Measurements from ENCODE around the gene CDC73. TPM values are rescaled to one million over a fixed set of nuclear protein-coding genes. Genes with fewer than 3 reads are reported as not detected.

Gene CDC73
- total and polyA plus RNA-seq, 10 of the 15 experiments (the other 5 are each of a cell fraction or from before 2014, with no cell fraction given) = 10.6 to 43.4 (median 21.7) TPM

- H3K79me2 ChIP-seq (ENCODE audit: control insufficient read depth, insufficient read depth, low read length) = no peaks in the 10 kb centered on the region
- POLR2A ChIA-PET = no interaction called here
- RAD21 ChIA-PET (ENCODE audit: unreplicated experiment) = no interaction called here
- intact Hi-C loops (cut with micrococcal nuclease; ENCODE audit: unreplicated experiment) (no loop called here), in situ Hi-C loops (cut with MboI) (no loop called here)
- peaks cover 0 to 5% of the 10 kb centered on the region in 2 experiments for H3K36me3 ChIP-seq (ENCODE audit: control insufficient read depth in 2 of 2, insufficient read depth in 2 of 2, low read length in 1 of 2)
- ATAC-seq = no peak
- no peak for TF ChIP-seq EZH2 (IDR thresholded peaks at IDR 0.05; ENCODE audit: borderline replicate concordance, control insufficient read depth, low read depth, low read length)
- TF ChIP-seq ZNF24 (IDR thresholded peaks at IDR 0.05) = no peak
- TF ChIP-seq POLR2AphosphoS5 (IDR thresholded peaks at IDR 0.05; ENCODE audit: low read length) = no peak
- TF ChIP-seq PRDM15 (CRISPR knock-in tag; IDR thresholded peaks at IDR 0.05) = no peak
- no peak for TF ChIP-seq MAX (IDR thresholded peaks at IDR 0.05; ENCODE audit: low read depth, low read length)
- TF ChIP-seq EED (IDR thresholded peaks at IDR 0.05; ENCODE audit: low read depth) = no peak
- no peak for TF ChIP-seq E2F4 (IDR thresholded peaks at IDR 0.05; ENCODE audit: low read depth, low read length)
- no peak for TF ChIP-seq CEBPB (IDR thresholded peaks at IDR 0.05; ENCODE audit: borderline replicate concordance in 1 of 2, low read depth in 2 of 2, low read length in 2 of 2)
- no peak for TF ChIP-seq MTA2 (IDR thresholded peaks at IDR 0.05; ENCODE audit: low read depth)
- no peak for TF ChIP-seq MYB (IDR thresholded peaks at IDR 0.05; ENCODE audit: borderline replicate concordance, low read depth, low read length)
- no peak for TF ChIP-seq ZBTB4 (CRISPR knock-in tag; IDR thresholded peaks at IDR 0.05)
- no peak for TF ChIP-seq ASH2L (IDR thresholded peaks at IDR 0.05; ENCODE audit: borderline replicate concordance, low read depth)
- DNase-seq (ENCODE audit: low read depth, low spot score) = no peak
- FAIRE-seq = peak; percentile 31
- no peak overlapping the region for H3K27ac ChIP-seq (ENCODE audit: control insufficient read depth, insufficient read depth)
- no peaks in the 10 kb centered on the region for H3K27me3 ChIP-seq (replicated peaks in 1 of 2; ENCODE audit: control insufficient read depth in 2 of 2, insufficient read depth in 2 of 2, low read length in 1 of 2)
- H3K4me2 ChIP-seq (ENCODE audit: control insufficient read depth, insufficient read depth) = no peak overlapping the region
- no peak overlapping the region for H2AFZ ChIP-seq (ENCODE audit: control insufficient read depth, low read depth, low read length)
- H3K4me3 ChIP-seq = no peak overlapping the region
- no peaks in the 10 kb centered on the region for H3K4me1 ChIP-seq (ENCODE audit: control insufficient read depth, insufficient read depth, low read length)
- SMC1A ChIA-PET (ENCODE audit: uncharacterized antibody, unreplicated experiment) = no interaction called here
- peaks cover 5% of the 10 kb centered on the region for H3K9me3 ChIP-seq (replicated peaks; ENCODE audit: control insufficient read depth, insufficient read depth, low read length)
- WGBS (ENCODE audit: insufficient coverage, insufficient replicate concordance, low lambda C conversion rate, missing lambda C conversion rate) = 98% methylated on average over 7 of the region's 7 CpGs
- H3K9ac ChIP-seq (ENCODE audit: control insufficient read depth, insufficient read depth, low read length) = no peak overlapping the region
- no peaks in the 10 kb centered on the region for H4K20me1 ChIP-seq (ENCODE audit: control insufficient read depth, insufficient read depth)
- BruUV-seq (replicated peaks) = no TSS peak
- CTCF ChIA-PET = no interaction called here
Measured at GRCh38 chr1:193249187-193249586, 127.4 kb downstream of the CDC73 start.
